ENCODE measurements around the gene ABLIM2.

ABLIM2 gene

GRCh38 chr4:7959078-7959477 is 199.5 kb downstream of the ABLIM2 start:
- peaks cover 30% of the 10 kb centered on the region for H3K4me1 ChIP-seq (ENCODE audit: control insufficient read depth, insufficient read depth, low read length)
- no peaks in the 10 kb centered on the region for H3K36me3 ChIP-seq (ENCODE audit: control insufficient read depth, insufficient read depth, low read length)
- H3K4me3 ChIP-seq (ENCODE audit: low read depth, low read length) = no peak overlapping the region
- H3K9ac ChIP-seq (ENCODE audit: low read length) = no peak overlapping the region
- no peaks in the 10 kb centered on the region for H3K9me3 ChIP-seq (ENCODE audit: control insufficient read depth, insufficient read depth, low read depth, low read length)
- no peaks in the 10 kb centered on the region for H3K27me3 ChIP-seq (ENCODE audit: control insufficient read depth, insufficient read depth, low read length)
- no peak overlapping the region for H3K27ac ChIP-seq (ENCODE audit: low read depth, low read length)

GRCh38 chr4:7956934-7957656 is 201.5 kb downstream of the ABLIM2 start:
- H3K9ac ChIP-seq (ENCODE audit: low read length) = no peak overlapping the region
- H3K4me1 ChIP-seq (ENCODE audit: control insufficient read depth, insufficient read depth, low read length) = peaks cover 30% of the 10 kb centered on the region
- H3K9me3 ChIP-seq (ENCODE audit: control insufficient read depth, insufficient read depth, low read depth, low read length) = peaks cover 5% of the 10 kb centered on the region; the same call in 1 of the 2 replicates
- H3K36me3 ChIP-seq (ENCODE audit: control insufficient read depth, insufficient read depth, low read length) = no peaks in the 10 kb centered on the region
- H3K27ac ChIP-seq (ENCODE audit: low read depth, low read length) = no peak overlapping the region
- no peaks in the 10 kb centered on the region for H3K27me3 ChIP-seq (ENCODE audit: control insufficient read depth, insufficient read depth, low read length)
- no peak overlapping the region for H3K4me3 ChIP-seq (ENCODE audit: low read depth, low read length)

DNA sequence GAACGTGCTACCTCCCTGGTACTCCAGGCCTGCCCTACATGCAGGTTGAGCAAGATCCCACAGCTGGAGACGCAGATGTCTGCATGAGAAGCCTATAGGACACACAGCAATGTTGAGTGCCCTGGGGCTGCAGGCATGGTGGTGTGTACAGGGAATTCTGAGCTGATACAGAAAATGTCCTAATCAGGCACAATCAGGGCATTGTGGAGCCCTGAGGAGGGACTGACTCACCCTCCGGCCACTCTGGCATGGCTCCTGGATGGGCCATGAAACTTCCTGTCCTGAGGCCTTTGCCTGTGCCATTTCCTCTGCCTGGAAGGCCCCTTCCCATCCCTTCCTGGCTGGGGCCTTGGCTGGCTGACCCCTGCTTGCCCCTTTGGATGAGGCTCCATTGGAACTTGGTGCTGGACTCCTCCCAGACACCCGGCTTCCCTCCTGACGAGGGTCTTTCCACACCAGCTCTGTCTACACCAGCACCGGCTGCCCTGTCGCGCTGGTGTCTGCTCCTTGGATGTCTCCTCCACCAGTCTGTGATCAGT is 202.3 kb downstream of the ABLIM2 start:
- Histone ChIP-seq H3K27ac (ENCODE audit: low read depth, low read length) (no peak overlapping the region), H3K9me3 (ENCODE audit: control insufficient read depth, insufficient read depth, low read depth, low read length) (peaks cover 13% of the 10 kb centered on the region; the same call in 1 of the 2 replicates), H3K4me1 (ENCODE audit: control insufficient read depth, insufficient read depth, low read length) (peaks cover 29% of the 10 kb centered on the region), H3K4me3 (ENCODE audit: low read depth, low read length) (no peak overlapping the region), H3K36me3 (ENCODE audit: control insufficient read depth, insufficient read depth, low read length) (no peaks in the 10 kb centered on the region), H3K27me3 (ENCODE audit: control insufficient read depth, insufficient read depth, low read length) (no peaks in the 10 kb centered on the region), H3K9ac (ENCODE audit: low read length) (no peak overlapping the region)

- Histone ChIP-seq H3K4me3 (ENCODE audit: low read depth, low read length) (no peak overlapping the region), H3K9me3 (ENCODE audit: control insufficient read depth, insufficient read depth, low read depth, low read length) (peaks cover 18% of the 10 kb centered on the region), H3K27ac (ENCODE audit: low read depth, low read length) (no peak overlapping the region), H3K36me3 (ENCODE audit: control insufficient read depth, insufficient read depth, low read length) (no peaks in the 10 kb centered on the region), H3K27me3 (ENCODE audit: control insufficient read depth, insufficient read depth, low read length) (no peaks in the 10 kb centered on the region), H3K4me1 (ENCODE audit: control insufficient read depth, insufficient read depth, low read length) (peaks cover 20% of the 10 kb centered on the region), H3K9ac (ENCODE audit: low read length) (no peak overlapping the region)
These were observed 203.2 kb downstream of the ABLIM2 start for GRCh38 chr4:7955393-7955792.

DNA sequence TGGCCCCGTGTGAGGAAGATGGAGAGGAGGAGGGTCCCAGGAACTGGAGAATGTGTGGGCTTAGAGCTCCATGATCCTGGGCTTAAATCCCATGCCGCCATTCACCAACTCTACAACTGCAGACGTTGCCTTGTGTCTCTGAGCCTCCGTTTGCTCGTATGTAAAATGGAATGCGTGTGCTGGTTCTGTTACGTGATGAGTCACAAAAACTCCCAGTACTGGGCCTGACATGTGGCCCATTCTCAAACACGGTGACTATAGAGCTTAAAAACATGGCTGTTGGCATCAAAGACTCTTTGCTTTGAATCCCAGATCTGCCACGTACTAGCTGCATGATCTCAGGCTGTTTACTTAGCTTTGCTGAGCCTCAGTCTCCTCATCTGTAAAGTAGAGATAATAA is 206.0 kb downstream of the ABLIM2 start:
- no peaks in the 10 kb centered on the region for H3K36me3 ChIP-seq (ENCODE audit: control insufficient read depth, insufficient read depth, low read length)
- H3K27me3 ChIP-seq (ENCODE audit: control insufficient read depth, insufficient read depth, low read length) = no peaks in the 10 kb centered on the region
- no peak overlapping the region for H3K4me3 ChIP-seq (ENCODE audit: low read depth, low read length)
- no peak overlapping the region for H3K9ac ChIP-seq (ENCODE audit: low read length)
- peaks cover 14% of the 10 kb centered on the region for H3K4me1 ChIP-seq (ENCODE audit: control insufficient read depth, insufficient read depth, low read length)
- no peak overlapping the region for H3K27ac ChIP-seq (ENCODE audit: low read depth, low read length)
- H3K9me3 ChIP-seq (ENCODE audit: control insufficient read depth, insufficient read depth, low read depth, low read length) = peaks cover 18% of the 10 kb centered on the region

GRCh38 chr4:7950301-7951092 is 208.1 kb downstream of the ABLIM2 start:
- Histone ChIP-seq H3K4me3 (ENCODE audit: low read depth, low read length) (no peak overlapping the region), H3K27me3 (ENCODE audit: control insufficient read depth, insufficient read depth, low read length) (no peaks in the 10 kb centered on the region), H3K9me3 (ENCODE audit: control insufficient read depth, insufficient read depth, low read depth, low read length) (peaks cover 18% of the 10 kb centered on the region), H3K9ac (ENCODE audit: low read length) (no peak overlapping the region), H3K27ac (ENCODE audit: low read depth, low read length) (no peak overlapping the region), H3K36me3 (ENCODE audit: control insufficient read depth, insufficient read depth, low read length) (no peaks in the 10 kb centered on the region), H3K4me1 (ENCODE audit: control insufficient read depth, insufficient read depth, low read length) (no peaks in the 10 kb centered on the region)

- Histone ChIP-seq H3K27me3 (ENCODE audit: control insufficient read depth, insufficient read depth, low read length) (no peaks in the 10 kb centered on the region), H3K36me3 (ENCODE audit: control insufficient read depth, insufficient read depth, low read length) (no peaks in the 10 kb centered on the region), H3K9me3 (ENCODE audit: control insufficient read depth, insufficient read depth, low read depth, low read length) (peaks cover 18% of the 10 kb centered on the region), H3K4me3 (ENCODE audit: low read depth, low read length) (no peak overlapping the region), H3K27ac (ENCODE audit: low read depth, low read length) (no peak overlapping the region), H3K9ac (ENCODE audit: low read length) (no peak overlapping the region), H3K4me1 (ENCODE audit: control insufficient read depth, insufficient read depth, low read length) (no peaks in the 10 kb centered on the region)
These were observed 208.9 kb downstream of the ABLIM2 start for GRCh38 chr4:7949759-7950158.

- Histone ChIP-seq H3K27me3 (ENCODE audit: control insufficient read depth, insufficient read depth, low read length) (no peaks in the 10 kb centered on the region), H3K9ac (ENCODE audit: low read length) (no peak overlapping the region), H3K27ac (ENCODE audit: low read depth, low read length) (no peak overlapping the region), H3K4me3 (ENCODE audit: low read depth, low read length) (no peak overlapping the region), H3K9me3 (ENCODE audit: control insufficient read depth, insufficient read depth, low read depth, low read length) (peaks cover 18% of the 10 kb centered on the region), H3K36me3 (ENCODE audit: control insufficient read depth, insufficient read depth, low read length) (no peaks in the 10 kb centered on the region), H3K4me1 (ENCODE audit: control insufficient read depth, insufficient read depth, low read length) (no peaks in the 10 kb centered on the region)
These were observed 210.7 kb downstream of the ABLIM2 start for GRCh38 chr4:7947927-7948326.

- H3K4me1 ChIP-seq (ENCODE audit: control insufficient read depth, insufficient read depth, low read length) = peaks cover 6% of the 10 kb centered on the region
- peaks cover under 1% of the 10 kb centered on the region for H3K9me3 ChIP-seq (ENCODE audit: control insufficient read depth, insufficient read depth, low read depth, low read length)
- H3K36me3 ChIP-seq (ENCODE audit: control insufficient read depth, insufficient read depth, low read length) = no peaks in the 10 kb centered on the region
- H3K27me3 ChIP-seq (ENCODE audit: control insufficient read depth, insufficient read depth, low read length) = no peaks in the 10 kb centered on the region
- H3K27ac ChIP-seq (ENCODE audit: low read depth, low read length) = no peak overlapping the region
- no peak overlapping the region for H3K9ac ChIP-seq (ENCODE audit: low read length)
- no peak overlapping the region for H3K4me3 ChIP-seq (ENCODE audit: low read depth, low read length)
These were observed 212.8 kb downstream of the ABLIM2 start for GRCh38 chr4:7945709-7946380.

GRCh38 chr4:7944599-7945220 is 213.9 kb downstream of the ABLIM2 start:
- Histone ChIP-seq H3K27me3 (ENCODE audit: control insufficient read depth, insufficient read depth, low read length) (no peaks in the 10 kb centered on the region), H3K4me1 (ENCODE audit: control insufficient read depth, insufficient read depth, low read length) (peaks cover 10% of the 10 kb centered on the region), H3K36me3 (ENCODE audit: control insufficient read depth, insufficient read depth, low read length) (no peaks in the 10 kb centered on the region), H3K4me3 (ENCODE audit: low read depth, low read length) (no peak overlapping the region), H3K9ac (ENCODE audit: low read length) (no peak overlapping the region), H3K27ac (ENCODE audit: low read depth, low read length) (no peak overlapping the region), H3K9me3 (ENCODE audit: control insufficient read depth, insufficient read depth, low read depth, low read length) (no peaks in the 10 kb centered on the region)

Measured in HUES6 (cell line).